Omental fat pad (tissue), 4 donors: ENCODE results near the gene SLIRP. TPM values are rescaled to one million over a fixed set of nuclear protein-coding genes. Genes with fewer than 3 reads are reported as not detected.

Experiments used
- ATAC-seq: fragments of 150-250 bp; one replicate; pipeline ENCODE4 v1.9.1; 2016; ENCODE audit warnings: mild to moderate bottlenecking, moderate library complexity; ENCODE audit not compliant: low FRiP score
- DNase-seq: peaks from one replicate; pipeline ENCODE4 v3.0.0-alpha.2; 2019; ENCODE audit warnings: low spot score
- total RNA-seq, 4 donors: library from RNA; depleted of rRNA; stranded (reverse); fragments of >200 nt; gene quantifications; one replicate each; pipeline ENCODE4 v1.1.0, GENCODE V29; 2016
- TF ChIP-seq, protein P1 (sequence below), 3 donors: fragments of 450-650 bp; IDR thresholded peaks; one replicate each; pipeline ENCODE4 v1.5.1; 2016 to 2017; ENCODE audit warnings: antibody characterized with exemption in 3 of 3, mild to moderate bottlenecking in 3 of 3, moderate library complexity in 2 of 3

Gene SLIRP
- total RNA-seq, 4 donors from 2014 or later = 117 to 155 (median 140) TPM

DNA sequence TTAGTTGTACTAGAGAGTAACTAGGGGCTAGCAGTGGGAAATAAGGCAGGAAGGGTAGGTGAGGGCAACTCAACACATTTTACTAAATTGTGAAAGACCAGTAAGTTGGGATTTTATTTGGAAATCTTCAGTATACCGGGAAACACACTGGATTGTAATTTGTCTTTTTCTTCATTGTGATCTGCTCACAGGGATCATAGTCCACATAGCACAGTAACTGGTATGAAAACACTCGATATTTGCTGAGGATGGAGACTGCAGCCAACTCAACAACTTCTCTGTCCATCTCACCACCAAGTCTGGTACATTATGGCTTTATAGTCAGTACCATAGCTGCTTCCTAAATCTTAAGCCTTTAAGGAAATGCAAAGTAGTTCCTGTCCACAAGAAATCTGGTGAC lies 2.5 kb downstream of the SLIRP start:
- TF ChIP-seq, protein P1, sequence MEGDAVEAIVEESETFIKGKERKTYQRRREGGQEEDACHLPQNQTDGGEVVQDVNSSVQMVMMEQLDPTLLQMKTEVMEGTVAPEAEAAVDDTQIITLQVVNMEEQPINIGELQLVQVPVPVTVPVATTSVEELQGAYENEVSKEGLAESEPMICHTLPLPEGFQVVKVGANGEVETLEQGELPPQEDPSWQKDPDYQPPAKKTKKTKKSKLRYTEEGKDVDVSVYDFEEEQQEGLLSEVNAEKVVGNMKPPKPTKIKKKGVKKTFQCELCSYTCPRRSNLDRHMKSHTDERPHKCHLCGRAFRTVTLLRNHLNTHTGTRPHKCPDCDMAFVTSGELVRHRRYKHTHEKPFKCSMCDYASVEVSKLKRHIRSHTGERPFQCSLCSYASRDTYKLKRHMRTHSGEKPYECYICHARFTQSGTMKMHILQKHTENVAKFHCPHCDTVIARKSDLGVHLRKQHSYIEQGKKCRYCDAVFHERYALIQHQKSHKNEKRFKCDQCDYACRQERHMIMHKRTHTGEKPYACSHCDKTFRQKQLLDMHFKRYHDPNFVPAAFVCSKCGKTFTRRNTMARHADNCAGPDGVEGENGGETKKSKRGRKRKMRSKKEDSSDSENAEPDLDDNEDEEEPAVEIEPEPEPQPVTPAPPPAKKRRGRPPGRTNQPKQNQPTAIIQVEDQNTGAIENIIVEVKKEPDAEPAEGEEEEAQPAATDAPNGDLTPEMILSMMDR (IDR thresholded peaks at IDR 0.05) = no peak
- DNase-seq = no peak
- ATAC-seq = no peak

DNA sequence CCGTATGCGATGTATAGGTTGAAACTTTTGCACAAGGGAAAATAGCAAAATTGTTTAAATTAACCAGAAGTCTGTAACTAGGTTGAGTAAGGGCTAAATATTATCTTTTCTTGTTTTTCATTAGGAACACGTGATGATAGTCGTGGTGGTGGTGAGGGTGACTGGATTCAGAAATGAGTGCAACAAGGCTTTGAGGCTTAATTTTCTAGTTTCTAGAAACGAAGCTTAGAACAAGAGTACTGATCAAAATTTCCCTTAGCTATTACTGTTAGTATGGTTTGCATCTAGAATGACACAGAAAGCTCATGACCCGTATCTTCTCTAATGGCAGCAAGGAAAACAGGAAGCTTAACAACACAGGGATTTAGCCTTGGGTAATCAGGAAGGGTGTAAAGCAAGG lies 7.0 kb downstream of the SLIRP start:
- TF ChIP-seq, protein P1 (IDR thresholded peaks at IDR 0.05) = no peak
- no peak for ATAC-seq
- no peak for DNase-seq

DNA sequence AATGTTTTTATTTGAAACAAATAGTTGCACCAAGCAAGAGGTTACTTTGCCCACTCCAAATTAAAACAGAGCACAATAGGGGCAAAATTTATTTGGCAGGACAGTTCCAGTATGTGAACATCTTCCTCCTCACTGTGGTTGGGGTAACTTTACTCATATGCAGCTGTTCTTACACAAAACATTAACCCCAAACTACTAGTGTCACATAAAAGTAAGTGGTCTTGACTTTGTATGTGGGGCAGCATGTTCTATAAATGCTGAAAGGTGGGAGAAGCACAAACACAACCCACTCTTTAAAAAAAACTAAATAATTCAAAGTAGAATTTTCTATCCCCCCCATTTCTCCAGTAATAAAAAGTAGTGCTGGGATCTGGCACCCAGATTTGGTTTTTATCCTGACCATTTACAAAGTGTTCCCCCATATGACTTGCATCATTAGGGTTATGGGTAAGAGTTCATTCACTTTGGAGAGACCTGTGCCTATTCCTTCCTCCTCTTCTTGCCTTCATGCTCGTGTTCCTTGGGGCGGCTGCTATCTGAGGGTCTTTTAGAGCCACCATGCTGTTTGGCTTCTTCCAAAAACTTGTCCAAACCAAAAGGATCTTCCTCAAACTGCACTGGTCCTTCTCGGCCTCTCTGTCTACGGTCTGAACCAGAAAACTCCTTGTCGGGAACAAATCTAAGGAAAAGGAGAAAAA lies 9.9 kb downstream of the SLIRP start:
- TF ChIP-seq, protein P1 (IDR thresholded peaks at IDR 0.05) = no peak
- DNase-seq (no peak), ATAC-seq (no peak)

DNA sequence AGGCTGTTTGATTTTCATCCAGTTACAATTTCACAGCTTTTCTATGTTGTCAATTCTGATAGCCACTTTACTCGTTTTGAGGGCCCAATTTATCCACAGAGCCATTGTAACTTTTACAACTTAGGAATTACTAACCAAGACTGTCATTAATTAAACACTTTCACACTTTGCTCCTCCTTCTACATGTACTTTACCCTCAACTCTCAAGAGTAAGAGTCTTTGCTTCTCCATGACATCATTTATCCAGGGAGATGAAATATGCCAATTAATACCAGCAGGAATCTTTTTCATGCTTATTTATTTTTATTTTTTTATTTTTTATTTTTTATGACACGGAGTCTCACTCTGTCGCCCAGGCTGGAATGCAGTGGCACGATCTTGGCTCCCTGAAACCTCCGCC lies 13.5 kb downstream of the SLIRP start:
- no peak for ATAC-seq
- TF ChIP-seq, protein P1 (IDR thresholded peaks at IDR 0.05) = no peak
- no peak for DNase-seq

DNA sequence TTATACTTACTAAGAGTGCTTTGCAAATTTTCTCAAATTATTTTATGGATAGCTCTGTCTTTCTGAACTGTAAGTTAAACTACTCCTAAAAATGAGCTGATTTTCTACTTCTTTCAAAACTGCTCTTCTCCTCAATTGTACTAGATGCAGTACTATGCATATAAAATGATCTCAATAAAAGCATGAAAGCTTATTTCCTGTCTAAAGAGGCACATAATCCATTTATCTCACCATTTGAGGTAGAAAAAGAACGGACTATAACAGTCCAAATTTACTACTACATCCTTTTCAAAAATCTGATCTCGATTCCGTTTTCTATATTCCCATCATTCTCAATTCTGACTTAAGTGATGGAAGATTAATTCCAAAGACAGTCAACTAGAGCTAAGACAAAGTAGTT lies 14.4 kb downstream of the SLIRP start:
- TF ChIP-seq, protein P1 (IDR thresholded peaks at IDR 0.05) = no peak
- no peak for ATAC-seq
- DNase-seq = no peak

DNA sequence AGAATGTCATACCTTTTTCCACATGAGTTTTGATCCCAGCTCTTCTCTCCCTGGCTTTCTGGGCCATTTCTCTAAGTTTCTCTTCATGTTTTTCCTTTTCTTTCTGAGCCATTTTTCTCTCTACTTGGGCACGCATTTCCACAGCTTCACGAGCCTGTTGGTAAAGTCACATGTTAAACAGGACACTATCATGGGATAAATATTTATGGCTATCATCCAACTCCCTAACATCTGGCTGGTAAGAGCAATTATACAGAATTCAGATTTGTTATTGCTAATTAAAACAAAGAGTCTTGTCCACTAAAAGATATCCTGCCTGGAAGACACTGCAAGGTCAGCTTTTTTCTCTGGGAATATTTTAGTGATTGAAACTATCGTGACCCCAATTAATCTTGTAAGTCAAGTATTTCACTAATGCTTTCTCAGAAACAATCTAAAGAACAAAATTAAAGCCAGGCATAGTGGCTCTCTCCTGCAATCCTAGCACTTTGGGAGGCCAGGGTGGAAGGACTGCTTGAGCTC lies 23.1 kb downstream of the SLIRP start:
- TF ChIP-seq, protein P1 (IDR thresholded peaks at IDR 0.05) = no peak
- DNase-seq (no peak), ATAC-seq (no peak)
